GM18502 (cell line): ENCODE results near the gene PIP4K2C.

Experiments used
- ATAC-seq: cut with Tn5 transposase; IDR thresholded peaks from one replicate; pipeline ENCODE4 v1.9.1; 2021; ENCODE audit warnings: mild to moderate bottlenecking; ENCODE audit not compliant: unreplicated experiment, poor library complexity

PIP4K2C gene

GRCh38 chr12:57619434-57620244 is 28.6 kb downstream of the PIP4K2C start:
- no peak for ATAC-seq

- no peak for ATAC-seq
Observed at GRCh38 chr12:57620245-57620935, 29.4 kb downstream of the PIP4K2C start.

GRCh38 chr12:57620936-57621496 is 30.0 kb downstream of the PIP4K2C start:
- no peak for ATAC-seq

- peak; percentile 50 for ATAC-seq
Observed at GRCh38 chr12:57621497-57622292, 30.7 kb downstream of the PIP4K2C start.

GRCh38 chr12:57622293-57623245 is 31.6 kb downstream of the PIP4K2C start:
- no peak for ATAC-seq

GRCh38 chr12:57623385-57623784 is 32.4 kb downstream of the PIP4K2C start:
- ATAC-seq: no peak

GRCh38 chr12:57623811-57624390 is 32.9 kb downstream of the PIP4K2C start:
- ATAC-seq: no peak

GRCh38 chr12:57624441-57625220 is 33.6 kb downstream of the PIP4K2C start:
- no peak for ATAC-seq

- no peak for ATAC-seq
Observed at GRCh38 chr12:57625261-57626032, 34.5 kb downstream of the PIP4K2C start.

GRCh38 chr12:57626111-57626920 is 35.3 kb downstream of the PIP4K2C start:
- ATAC-seq: no peak

GRCh38 chr12:57626921-57627445 is 36.0 kb downstream of the PIP4K2C start:
- no peak for ATAC-seq

- no peak for ATAC-seq
Observed at GRCh38 chr12:57627501-57628279, 36.7 kb downstream of the PIP4K2C start.

- ATAC-seq: no peak
Observed at GRCh38 chr12:57628280-57629191, 37.5 kb downstream of the PIP4K2C start.

GRCh38 chr12:57629897-57630471 is 39.0 kb downstream of the PIP4K2C start:
- no peak for ATAC-seq
